IPS-18c (cell line): ENCODE results near the gene ZNF32.
A peak's percentile ranks its signal among the peaks of the same experiment; 100 is the strongest.
"Not testable (repeated sequence)": the region's sequence is repeated elsewhere in the genome, so short reads cannot be mapped to it uniquely, and the experiment has no call there.

ENCODE experiments used
- H3K4me3 ChIP-seq: 2 replicates; pipeline ENCODE4 v1.7.0; 2013; ENCODE audit warnings: low read depth, mild to moderate bottlenecking, low read length, moderate library complexity; ENCODE audit not compliant: insufficient read depth
- H3K9me3 ChIP-seq: one replicate; pipeline ENCODE4 v1.6.1; 2013; ENCODE audit warnings: mild to moderate bottlenecking, low read length, moderate library complexity; ENCODE audit not compliant: control insufficient read depth, insufficient read depth

ZNF32 gene

DNA sequence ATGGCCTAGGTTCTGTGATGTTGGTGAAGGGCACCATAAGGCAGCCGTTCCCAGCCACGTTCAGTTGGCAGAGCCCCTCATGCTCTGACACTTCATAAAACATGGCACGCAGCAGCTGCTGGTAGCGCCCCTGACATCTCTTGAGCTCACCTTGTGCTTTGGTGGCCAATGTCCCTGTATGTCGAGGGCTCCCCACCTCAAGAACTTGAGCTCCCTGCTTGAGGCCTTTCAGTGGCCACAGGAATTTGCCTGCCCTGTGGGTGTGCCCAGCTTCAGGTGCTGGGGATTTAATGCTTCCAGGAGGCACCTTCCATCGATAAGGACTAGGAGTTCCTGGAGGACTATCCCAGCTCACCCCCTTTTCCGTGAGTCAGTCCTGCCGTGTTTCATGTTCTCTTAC lies 9.5 kb upstream of the ZNF32 start:
- no peaks in the 10 kb centered on the region for H3K9me3 ChIP-seq
- no peak overlapping the region for H3K4me3 ChIP-seq

DNA sequence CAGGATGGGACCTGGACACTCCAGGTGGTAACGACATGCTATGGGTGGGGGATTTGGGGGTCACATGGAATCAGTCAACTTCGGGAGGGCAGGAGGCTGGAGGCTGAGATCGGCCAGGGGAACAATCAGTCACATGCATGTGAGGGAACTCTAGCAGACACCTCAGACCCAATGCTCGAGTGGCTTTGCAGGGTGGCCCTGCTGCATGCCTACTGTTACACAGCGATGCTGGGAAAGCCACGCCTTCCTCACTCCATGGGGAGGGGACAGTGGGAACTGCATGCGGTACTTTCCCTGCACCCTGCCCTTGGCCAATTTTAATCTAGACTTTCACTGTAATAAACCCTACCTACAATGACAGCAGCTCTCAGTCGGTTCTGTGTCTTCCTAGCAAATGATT lies 6.6 kb upstream of the ZNF32 start:
- Histone ChIP-seq H3K9me3 (no peaks in the 10 kb centered on the region), H3K4me3 (no peak overlapping the region)

- no peaks in the 10 kb centered on the region for H3K9me3 ChIP-seq
- no peak overlapping the region for H3K4me3 ChIP-seq
These were observed 5.1 kb upstream of the ZNF32 start for GRCh38 chr10:43653746-43654145.

GRCh38 chr10:43649185-43649523 lies 473 bp upstream of the ZNF32 start:
- Histone ChIP-seq H3K9me3 (peaks cover 22% of the 10 kb centered on the region), H3K4me3 (peak overlapping the region; percentile 73)

DNA sequence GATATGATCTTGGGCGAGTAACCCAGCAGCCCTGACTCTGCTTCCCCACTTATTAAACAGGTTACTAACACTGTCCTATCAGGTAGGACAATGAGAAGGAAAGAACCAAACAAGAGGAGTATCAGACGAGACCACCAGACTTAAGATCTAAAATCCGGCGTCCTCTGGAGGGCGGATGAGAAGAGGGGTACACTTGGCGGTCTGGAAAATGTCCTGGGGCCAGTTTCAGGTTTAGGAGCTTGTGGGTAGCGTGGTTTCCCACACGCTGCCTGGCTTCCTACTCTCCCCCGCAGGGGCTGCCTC lies 635 bp downstream of the ZNF32 start:
- H3K4me3 ChIP-seq = peak overlapping the region; percentile 73
- peaks cover 24% of the 10 kb centered on the region for H3K9me3 ChIP-seq

- peaks cover 24% of the 10 kb centered on the region for H3K9me3 ChIP-seq
- H3K4me3 ChIP-seq = peak overlapping the region; percentile 73
These were observed 1.1 kb downstream of the ZNF32 start for GRCh38 chr10:43647576-43647975.

DNA sequence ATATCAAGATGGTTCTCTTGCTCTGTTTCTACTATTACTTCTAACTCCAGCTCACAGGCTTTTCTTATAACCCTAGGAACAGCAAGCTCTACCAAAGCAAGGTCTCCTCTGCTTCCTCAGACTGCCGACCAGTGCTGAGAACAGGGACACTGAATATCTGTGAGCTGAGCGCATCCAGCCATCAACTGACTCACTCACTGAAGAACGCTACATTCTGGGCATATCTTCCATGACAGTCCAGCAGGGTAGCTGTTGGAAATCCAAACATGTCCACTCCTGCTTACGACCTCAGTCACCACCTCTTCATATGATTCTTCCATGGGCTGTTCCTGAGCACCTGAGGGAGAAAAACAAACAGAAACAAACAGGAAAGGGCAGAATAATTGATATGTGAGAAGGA lies 2.8 kb downstream of the ZNF32 start:
- Histone ChIP-seq H3K9me3 (peaks cover 24% of the 10 kb centered on the region), H3K4me3 (no peak overlapping the region)

DNA sequence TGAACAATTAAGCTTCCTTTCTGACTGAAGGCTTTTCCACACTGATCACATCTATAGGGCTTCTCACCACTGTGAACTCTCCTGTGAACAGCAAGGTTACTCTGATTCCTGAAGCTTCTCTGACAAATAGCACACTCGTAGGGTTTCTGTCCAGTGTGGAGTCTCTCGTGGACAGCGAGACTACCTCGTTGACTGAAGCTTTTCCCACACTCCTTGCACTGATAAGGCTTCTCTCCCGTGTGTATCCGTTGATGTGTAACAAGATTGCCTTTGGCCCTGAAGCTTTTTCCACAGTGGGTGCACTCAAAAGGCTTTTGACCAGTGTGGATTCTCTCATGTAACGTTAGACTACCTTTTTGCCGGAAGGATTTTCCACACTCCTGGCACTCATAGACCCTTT lies 4.4 kb downstream of the ZNF32 start:
- Histone ChIP-seq H3K4me3 (peak overlapping the region; percentile 22; the same call in 1 of the 2 replicates), H3K9me3 (peaks cover 28% of the 10 kb centered on the region)

DNA sequence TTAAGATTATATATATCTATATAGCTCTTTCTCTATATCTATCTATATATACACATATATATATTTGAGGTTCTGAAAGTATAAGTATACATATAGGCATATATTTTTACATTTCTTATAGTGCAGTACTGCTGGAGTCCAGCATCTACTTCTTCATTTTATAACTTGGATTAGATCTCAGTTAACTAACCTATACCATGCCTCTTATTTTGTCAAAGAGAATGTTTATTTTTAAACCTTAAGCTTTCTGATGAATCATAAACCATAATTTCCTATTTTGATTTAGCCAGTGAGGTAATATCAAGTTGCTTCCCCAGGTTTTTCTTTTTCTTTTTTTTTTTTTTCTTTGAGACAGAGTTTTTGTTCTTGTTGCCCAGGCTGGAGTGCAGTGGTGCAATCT lies 8.1 kb downstream of the ZNF32 start:
- peaks cover 15% of the 10 kb centered on the region for H3K9me3 ChIP-seq
- no peak overlapping the region for H3K4me3 ChIP-seq

GRCh38 chr10:43635816-43636215 lies 12.9 kb downstream of the ZNF32 start:
- not testable (repeated sequence) for H3K9me3 ChIP-seq, H3K4me3 ChIP-seq

GRCh38 chr10:43628956-43629355 lies 19.7 kb downstream of the ZNF32 start:
- Histone ChIP-seq H3K9me3 (peaks cover 2% of the 10 kb centered on the region), H3K4me3 (no peak overlapping the region)

- H3K4me3 ChIP-seq = no peak overlapping the region
- H3K9me3 ChIP-seq = peaks cover 2% of the 10 kb centered on the region
These were observed 20.7 kb downstream of the ZNF32 start for GRCh38 chr10:43627942-43628341.

- Histone ChIP-seq H3K4me3 (no peak overlapping the region), H3K9me3 (no peaks in the 10 kb centered on the region)
These were observed 25.3 kb downstream of the ZNF32 start for GRCh38 chr10:43623351-43623750.

DNA sequence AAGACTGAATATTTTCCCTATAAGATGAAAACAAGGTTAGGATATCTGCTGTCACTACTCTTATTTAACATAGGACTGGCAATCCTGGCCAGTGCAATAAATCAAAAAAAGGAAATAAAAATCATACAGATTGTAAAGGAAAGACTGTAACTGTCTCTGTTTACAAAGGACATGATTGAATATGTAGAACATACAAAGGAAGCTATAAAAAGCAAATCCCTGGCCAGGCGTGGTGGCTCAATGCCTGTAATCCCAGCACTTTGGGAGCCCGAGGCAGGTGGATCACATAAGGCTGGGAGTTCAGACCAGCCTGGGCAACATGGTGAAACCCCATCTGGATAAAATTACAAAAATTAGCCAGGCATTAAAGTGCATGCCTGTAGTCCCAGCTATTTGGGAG lies 26.6 kb downstream of the ZNF32 start:
- H3K9me3 ChIP-seq = peaks cover 6% of the 10 kb centered on the region

GRCh38 chr10:43619368-43619767 lies 29.3 kb downstream of the ZNF32 start:
- Histone ChIP-seq H3K9me3 (peaks cover 6% of the 10 kb centered on the region), H3K4me3 (no peak overlapping the region)

More for the DNA sequence above, 26.6 kb downstream of the ZNF32 start:
- no peak overlapping the region for H3K4me3 ChIP-seq

DNA sequence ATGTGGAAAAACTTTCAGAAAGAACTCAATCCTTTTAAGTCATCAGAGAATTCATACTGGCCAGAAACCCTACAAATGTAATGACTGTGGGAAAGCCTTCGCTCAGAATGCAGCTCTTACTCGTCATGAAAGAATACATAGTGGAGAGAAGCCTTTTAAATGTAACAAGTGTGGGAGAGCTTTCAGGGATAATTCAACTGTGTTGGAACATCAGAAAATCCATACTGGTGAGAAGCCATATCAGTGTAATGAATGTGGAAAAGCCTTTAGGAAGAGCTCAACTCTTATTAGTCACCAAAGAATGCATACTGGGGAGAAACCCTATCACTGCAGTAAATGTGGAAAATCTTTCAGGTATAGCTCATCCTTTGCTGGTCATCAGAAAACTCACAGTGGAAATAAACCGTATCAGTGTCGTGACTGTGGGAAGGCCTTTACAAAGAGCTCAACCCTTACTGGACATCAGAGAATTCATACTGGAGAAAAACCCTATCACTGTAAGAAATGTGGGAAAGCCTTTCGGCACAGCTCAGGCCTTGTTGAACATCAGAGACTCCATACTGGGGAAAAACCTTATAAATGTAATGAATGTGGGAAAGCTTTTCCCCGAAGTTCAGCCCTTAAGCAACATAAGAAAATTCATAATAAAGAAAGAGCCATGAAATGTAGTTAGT lies 31.8 kb downstream of the ZNF32 start:
- peaks cover 9% of the 10 kb centered on the region for H3K9me3 ChIP-seq
- H3K4me3 ChIP-seq = no peak overlapping the region

GRCh38 chr10:43610636-43611035 lies 38.0 kb downstream of the ZNF32 start:
- H3K9me3 ChIP-seq = peaks cover 2% of the 10 kb centered on the region
- no peak overlapping the region for H3K4me3 ChIP-seq

- Histone ChIP-seq H3K4me3 (peak overlapping the region; percentile 74), H3K9me3 (no peaks in the 10 kb centered on the region)
These were observed 41.5 kb downstream of the ZNF32 start for GRCh38 chr10:43607199-43607573.
